Upper lobe of left lung (tissue), 4 donors: ENCODE measurements around the gene OR52I2.

Experiments used
- CTCF ChIP-seq, 6 experiments: fragments of 450-650 bp in 4 of 6; fragments of 200-600 bp in 2 of 6; sonication (generic) in 2 of 6; IDR thresholded peaks; one replicate each; pipeline ENCODE4 v1.5.1; 2016 to 2019; ENCODE audit warnings: antibody characterized with exemption in 6 of 6
- POLR2A ChIP-seq, 4 donors: fragments of 450-650 bp; IDR thresholded peaks; one replicate each; pipeline ENCODE4 v1.5.1; 2016 to 2017; ENCODE audit warnings: antibody characterized with exemption in 4 of 4, mild to moderate bottlenecking in 2 of 4

GRCh38 chr11:4626207-4627099 lies 44.9 kb downstream of the OR52I2 start:
- TF ChIP-seq CTCF (IDR thresholded peaks at IDR 0.05) (peak in 5 of 6 experiments; percentile 21 to 59 (median 38)), POLR2A (IDR thresholded peaks at IDR 0.05) (no peak)
